Skeletal muscle cell (primary cell): ENCODE data around the gene PDLIM5.
"Not testable (repeated sequence)": the region's sequence is repeated elsewhere in the genome, so short reads cannot be mapped to it uniquely, and the experiment has no call there.

ENCODE experiments used
- DNase-seq: peaks from one replicate; pipeline ENCODE4 v3.0.0-alpha.2; 2010; ENCODE audit warnings: low read depth
- H3K4me3 ChIP-seq: 2 replicates; pipeline ENCODE4 v1.5.1; 2011; ENCODE audit warnings: low read depth, mild to moderate bottlenecking, control low read depth, low read length, moderate library complexity

Gene PDLIM5

GRCh38 chr4:94451695-94452475 lies at the start of gene PDLIM5:
Gene PDLIM5, plus strand, starts transcription at chr4:94451942. Its CDS starts 3,347 bp downstream, at chr4:94455289.
- peak; percentile 72 for DNase-seq
- peak within 1 kb of the TSS; percentile 79 for H3K4me3 ChIP-seq

- DNase-seq, H3K4me3 ChIP-seq: not testable (repeated sequence)
Measured at GRCh38 chr4:94402439-94402838, 49.3 kb upstream of the PDLIM5 start.

GRCh38 chr4:94403751-94404150 lies 48.0 kb upstream of the PDLIM5 start:
- no peak for DNase-seq
- H3K4me3 ChIP-seq = no peak overlapping the region

- H3K4me3 ChIP-seq = no peak overlapping the region
- DNase-seq = peak; percentile 57
Measured at GRCh38 chr4:94406668-94407437, 44.9 kb upstream of the PDLIM5 start.

GRCh38 chr4:94407846-94408245 lies 43.9 kb upstream of the PDLIM5 start:
- no peak overlapping the region for H3K4me3 ChIP-seq
- no peak for DNase-seq

GRCh38 chr4:94408549-94409374 lies 43.0 kb upstream of the PDLIM5 start:
- no peak overlapping the region for H3K4me3 ChIP-seq
- peak; percentile 42 for DNase-seq

- no peak overlapping the region for H3K4me3 ChIP-seq
- no peak for DNase-seq
Measured at GRCh38 chr4:94409375-94409679, 42.4 kb upstream of the PDLIM5 start.

- no peak overlapping the region for H3K4me3 ChIP-seq
- DNase-seq = no peak
Measured at GRCh38 chr4:94409962-94410361, 41.8 kb upstream of the PDLIM5 start.

- DNase-seq = peak; percentile 93
- no peak overlapping the region for H3K4me3 ChIP-seq
Measured at GRCh38 chr4:94410678-94411206, 41.0 kb upstream of the PDLIM5 start.

- H3K4me3 ChIP-seq = no peak overlapping the region
- no peak for DNase-seq
Measured at GRCh38 chr4:94411296-94411695, 40.4 kb upstream of the PDLIM5 start.

GRCh38 chr4:94412019-94412657 lies 39.6 kb upstream of the PDLIM5 start:
- H3K4me3 ChIP-seq = no peak overlapping the region
- DNase-seq = no peak

GRCh38 chr4:94412658-94413038 lies 39.1 kb upstream of the PDLIM5 start:
- DNase-seq = peak; percentile 76
- H3K4me3 ChIP-seq = no peak overlapping the region

- no peak overlapping the region for H3K4me3 ChIP-seq
- no peak for DNase-seq
Measured at GRCh38 chr4:94413085-94413840, 38.5 kb upstream of the PDLIM5 start.

GRCh38 chr4:94414907-94415306 lies 36.8 kb upstream of the PDLIM5 start:
- H3K4me3 ChIP-seq = no peak overlapping the region
- DNase-seq = no peak

GRCh38 chr4:94415448-94415847 lies 36.3 kb upstream of the PDLIM5 start:
- no peak overlapping the region for H3K4me3 ChIP-seq
- DNase-seq = no peak

GRCh38 chr4:94416335-94416734 lies 35.4 kb upstream of the PDLIM5 start:
- H3K4me3 ChIP-seq = no peak overlapping the region
- DNase-seq = no peak

- no peak for DNase-seq
- H3K4me3 ChIP-seq = no peak overlapping the region
Measured at GRCh38 chr4:94416981-94417380, 34.8 kb upstream of the PDLIM5 start.

GRCh38 chr4:94419549-94419948 lies 32.2 kb upstream of the PDLIM5 start:
- DNase-seq = no peak
- H3K4me3 ChIP-seq = no peak overlapping the region

- no peak overlapping the region for H3K4me3 ChIP-seq
- peak; percentile 45 for DNase-seq
Measured at GRCh38 chr4:94419956-94420355, 31.8 kb upstream of the PDLIM5 start.
